Glutamatergic neuron (in vitro differentiated cells): ENCODE data around the gene SMARCD3. TPM values are rescaled to one million over a fixed set of nuclear protein-coding genes. Genes with fewer than 3 reads are reported as not detected.

Source experiments
- DNase-seq: peaks from one replicate; pipeline ENCODE4 v3.0.0; 2022
- H3K27ac Mint-ChIP-seq: one replicate; pipeline ENCODE4 v1.8.0; 2020; ENCODE audit warnings: mild to moderate bottlenecking, mixed read lengths, inconsistent platforms; ENCODE audit not compliant: unreplicated experiment
- H3K27me3 Mint-ChIP-seq: one replicate; pipeline ENCODE4 v1.8.0; 2020; ENCODE audit warnings: mild to moderate bottlenecking, moderate library complexity, mixed read lengths, inconsistent platforms; ENCODE audit not compliant: unreplicated experiment
- H3K36me3 Mint-ChIP-seq: one replicate; pipeline ENCODE4 v1.8.0; 2020; ENCODE audit warnings: mild to moderate bottlenecking, mixed read lengths, inconsistent platforms; ENCODE audit not compliant: unreplicated experiment
- H3K4me1 Mint-ChIP-seq: one replicate; pipeline ENCODE4 v1.8.0; 2020; ENCODE audit warnings: mild to moderate bottlenecking, low read depth, mixed read lengths, inconsistent platforms; ENCODE audit not compliant: unreplicated experiment
- H3K4me3 Mint-ChIP-seq: one replicate; pipeline ENCODE4 v1.8.0; 2020; ENCODE audit warnings: mild to moderate bottlenecking, mixed read lengths, inconsistent platforms; ENCODE audit not compliant: unreplicated experiment
- H3K9me3 Mint-ChIP-seq: one replicate; pipeline ENCODE4 v1.8.0; 2020; ENCODE audit warnings: mild to moderate bottlenecking, moderate library complexity, mixed read lengths, inconsistent platforms; ENCODE audit not compliant: unreplicated experiment
- total RNA-seq: library from RNA; stranded (reverse); fragmentation: NEBNext Ultra II Directional; extraction: Animal tissue kit (Norgen Biotek cat#: 25700); gene quantifications from one replicate; pipeline ENCODE4 v1.2.1, GENCODE V29; 2021; ENCODE audit not compliant: unreplicated experiment
- TF ChIP-seq, protein P1 (sequence below): fragments of 200-600 bp; sonication (generic); IDR thresholded peaks from one replicate; pipeline ENCODE4 v1.5.0; 2021; ENCODE audit not compliant: partially characterized antibody, unreplicated experiment

Gene SMARCD3
- total RNA-seq, 1 donor from 2014 or later = 5.1 TPM

DNA sequence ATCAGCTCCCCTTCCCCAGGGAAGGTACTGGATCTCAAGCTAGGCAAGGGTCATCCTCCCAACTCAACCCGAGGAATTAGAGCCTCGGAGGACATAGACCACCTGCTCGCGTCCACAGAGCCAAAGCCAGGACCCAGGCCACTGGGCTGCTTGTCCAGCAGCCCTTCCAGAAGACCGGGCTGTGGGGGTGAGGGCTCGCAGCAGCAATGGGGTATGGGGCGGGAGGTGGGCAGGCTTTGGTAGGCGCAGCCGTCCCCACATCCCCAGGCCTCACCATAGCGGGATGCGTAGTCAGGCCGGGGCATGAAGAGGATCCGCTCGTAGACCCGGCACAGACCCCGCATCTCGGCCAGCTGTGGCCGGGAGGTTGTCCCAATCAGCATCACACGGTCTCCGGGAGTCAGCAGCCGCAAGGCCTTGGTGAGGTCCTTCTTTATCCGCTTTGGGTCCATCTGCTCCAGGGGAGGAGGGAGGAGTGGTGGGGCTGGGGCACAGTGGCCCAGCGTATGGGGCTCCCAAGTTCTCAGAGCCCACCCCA, 56.4 kb downstream of the SMARCD3 start:
- no peak for DNase-seq
- H3K27me3 Mint-ChIP-seq = peaks cover 11% of the 10 kb centered on the region
- H3K9me3 Mint-ChIP-seq = peaks cover 3% of the 10 kb centered on the region
- TF ChIP-seq, protein P1, sequence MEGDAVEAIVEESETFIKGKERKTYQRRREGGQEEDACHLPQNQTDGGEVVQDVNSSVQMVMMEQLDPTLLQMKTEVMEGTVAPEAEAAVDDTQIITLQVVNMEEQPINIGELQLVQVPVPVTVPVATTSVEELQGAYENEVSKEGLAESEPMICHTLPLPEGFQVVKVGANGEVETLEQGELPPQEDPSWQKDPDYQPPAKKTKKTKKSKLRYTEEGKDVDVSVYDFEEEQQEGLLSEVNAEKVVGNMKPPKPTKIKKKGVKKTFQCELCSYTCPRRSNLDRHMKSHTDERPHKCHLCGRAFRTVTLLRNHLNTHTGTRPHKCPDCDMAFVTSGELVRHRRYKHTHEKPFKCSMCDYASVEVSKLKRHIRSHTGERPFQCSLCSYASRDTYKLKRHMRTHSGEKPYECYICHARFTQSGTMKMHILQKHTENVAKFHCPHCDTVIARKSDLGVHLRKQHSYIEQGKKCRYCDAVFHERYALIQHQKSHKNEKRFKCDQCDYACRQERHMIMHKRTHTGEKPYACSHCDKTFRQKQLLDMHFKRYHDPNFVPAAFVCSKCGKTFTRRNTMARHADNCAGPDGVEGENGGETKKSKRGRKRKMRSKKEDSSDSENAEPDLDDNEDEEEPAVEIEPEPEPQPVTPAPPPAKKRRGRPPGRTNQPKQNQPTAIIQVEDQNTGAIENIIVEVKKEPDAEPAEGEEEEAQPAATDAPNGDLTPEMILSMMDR = no peak
- H3K36me3 Mint-ChIP-seq = no peaks in the 10 kb centered on the region
- H3K4me3 Mint-ChIP-seq = no peak overlapping the region
- no peak overlapping the region for H3K27ac Mint-ChIP-seq
- H3K4me1 Mint-ChIP-seq = peaks cover 4% of the 10 kb centered on the region

DNA sequence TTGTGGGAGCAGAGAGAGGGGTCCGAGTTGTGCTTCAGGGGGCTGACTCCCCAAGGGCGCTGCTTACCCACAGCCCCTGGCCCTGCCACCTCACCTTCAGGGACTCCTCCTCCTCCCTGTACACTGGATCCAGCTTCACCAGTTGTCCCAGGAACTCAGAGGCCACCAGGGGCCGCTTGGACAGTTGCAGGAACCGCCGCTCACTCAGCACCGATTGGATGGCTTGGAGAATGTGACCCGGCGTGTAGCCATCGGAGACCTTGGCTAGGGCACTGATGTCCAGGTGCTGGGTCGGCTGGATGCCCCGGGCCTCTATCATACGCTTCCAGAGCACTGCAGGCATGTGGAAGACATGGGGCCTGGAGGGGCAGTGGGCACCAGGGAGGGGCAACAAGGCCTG, 57.0 kb downstream of the SMARCD3 start:
- Mint-ChIP-seq H3K9me3 (peaks cover 3% of the 10 kb centered on the region), H3K27me3 (peaks cover 11% of the 10 kb centered on the region)
- DNase-seq = no peak

DNA sequence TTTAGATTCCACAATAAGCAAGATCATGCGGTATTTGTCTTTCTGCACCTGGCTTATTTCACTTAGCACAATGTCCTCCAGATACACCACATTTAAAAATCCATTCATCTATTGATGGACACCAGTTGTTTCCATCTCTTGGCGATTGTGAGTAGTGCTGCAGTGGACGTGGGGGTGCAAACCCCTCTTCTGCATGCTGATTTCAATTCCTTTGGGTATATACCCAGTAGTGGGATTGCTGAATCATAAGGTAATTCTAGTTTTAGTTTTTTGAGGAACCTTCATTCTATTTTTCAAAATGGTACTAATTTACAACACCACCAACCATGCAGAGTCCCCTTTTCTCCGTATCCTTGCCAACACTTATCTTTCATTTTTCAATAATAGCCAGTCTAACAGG, 59.5 kb downstream of the SMARCD3 start:
- Mint-ChIP-seq H3K4me3 (no peak overlapping the region), H3K36me3 (no peaks in the 10 kb centered on the region), H3K4me1 (peaks cover 7% of the 10 kb centered on the region), H3K27me3 (peaks cover 8% of the 10 kb centered on the region), H3K27ac (no peak overlapping the region), H3K9me3 (peaks cover 7% of the 10 kb centered on the region)
- no peak for DNase-seq
- TF ChIP-seq, protein P1 = no peak

More for the DNA sequence above, 57.0 kb downstream of the SMARCD3 start:
- H3K36me3 Mint-ChIP-seq = no peaks in the 10 kb centered on the region
- H3K27ac Mint-ChIP-seq = no peak overlapping the region
- H3K4me3 Mint-ChIP-seq = no peak overlapping the region
- peaks cover 7% of the 10 kb centered on the region for H3K4me1 Mint-ChIP-seq
- TF ChIP-seq, protein P1 = no peak

Other genes with a start within 250 kb of the SMARCD3 start
- 9.4 TPM for gene ATG9B, start 224.2 kb downstream of the SMARCD3 start, total RNA-seq
- 57.1 TPM for gene ABCB8, start 220.2 kb downstream of the SMARCD3 start, total RNA-seq
- 10.8 TPM for gene ASIC3, start 200.2 kb downstream of the SMARCD3 start, total RNA-seq
- 52.9 TPM for gene CDK5, start 190.8 kb downstream of the SMARCD3 start, total RNA-seq
- gene SLC4A2, start 189.1 kb downstream of the SMARCD3 start, total RNA-seq = 99.4 TPM
- gene FASTK, start 167.9 kb downstream of the SMARCD3 start, total RNA-seq = 64.7 TPM
- gene TMUB1, start 165.2 kb downstream of the SMARCD3 start, total RNA-seq = 45.7 TPM
- 406 TPM for gene AGAP3, start 162.2 kb downstream of the SMARCD3 start, total RNA-seq
- gene GBX1, start 81.0 kb downstream of the SMARCD3 start, total RNA-seq = not detected
- not detected for gene ASB10, start 61.4 kb downstream of the SMARCD3 start, total RNA-seq
- not detected for gene H2BK1, start 38.2 kb downstream of the SMARCD3 start, total RNA-seq
- gene ABCF2, start 21.5 kb downstream of the SMARCD3 start, total RNA-seq = 39.1 TPM
- 38.1 TPM for gene CHPF2, start 16.2 kb downstream of the SMARCD3 start, total RNA-seq
- gene NUB1, start 93.1 kb upstream of the SMARCD3 start, total RNA-seq = 41.6 TPM
- 70.5 TPM for gene WDR86, start 161.3 kb upstream of the SMARCD3 start, total RNA-seq
- gene CRYGN, start 191.4 kb upstream of the SMARCD3 start, total RNA-seq = not detected